Mesenchymal stem cell (in vitro differentiated cells and primary cell): ENCODE data around the gene DYNLL2. TPM values are rescaled to one million over a fixed set of nuclear protein-coding genes. Genes with fewer than 3 reads are reported as not detected.

ENCODE experiments used
- DNase-seq: peaks from one replicate; pipeline ENCODE4 v3.0.0-alpha.2; 2013
- H2AFZ ChIP-seq: one replicate; pipeline ENCODE4 v1.6.1; 2013; ENCODE audit warnings: low read depth, mild to moderate bottlenecking, control low read depth, inconsistent platforms, low read length, moderate library complexity
- H2AK5ac ChIP-seq: 2 replicates; pipeline ENCODE4 v1.6.1; 2013; ENCODE audit warnings: low read length, moderate library complexity, mild to moderate bottlenecking, inconsistent platforms; ENCODE audit not compliant: severe bottlenecking
- H2BK120ac ChIP-seq: one replicate; pipeline ENCODE4 v1.6.1; 2013; ENCODE audit warnings: low read depth, mild to moderate bottlenecking, inconsistent platforms, low read length, moderate library complexity
- H2BK12ac ChIP-seq, 2 experiments: one replicate each; pipeline ENCODE4 v1.6.1; 2013; ENCODE audit warnings: inconsistent platforms in 2 of 2, low read length in 2 of 2, mild to moderate bottlenecking in 2 of 2, moderate library complexity in 2 of 2, control low read depth in 1 of 2
- H2BK15ac ChIP-seq: one replicate; pipeline ENCODE4 v1.6.1; 2013; ENCODE audit warnings: mild to moderate bottlenecking, low read depth, inconsistent platforms; ENCODE audit not compliant: poor library complexity, severe bottlenecking
- H2BK5ac ChIP-seq: 2 replicates; pipeline ENCODE4 v1.6.1; 2013; ENCODE audit warnings: low read depth, mild to moderate bottlenecking, low read length, control low read depth, inconsistent platforms; ENCODE audit not compliant: poor library complexity, severe bottlenecking
- H3K14ac ChIP-seq, 2 experiments: one replicate each; pipeline ENCODE4 v1.6.1; 2013; ENCODE audit warnings: inconsistent platforms in 2 of 2, low read length in 2 of 2, control low read depth in 1 of 2, mild to moderate bottlenecking in 1 of 2, moderate library complexity in 1 of 2
- H3K18ac ChIP-seq, 2 experiments: one replicate each; pipeline ENCODE4 v1.6.1; 2013; ENCODE audit warnings: inconsistent platforms in 2 of 2, low read length in 2 of 2, control low read depth in 1 of 2, low read depth in 1 of 2, mild to moderate bottlenecking in 1 of 2
- H3K23ac ChIP-seq, 2 experiments: one replicate each; pipeline ENCODE4 v1.6.1; 2013; ENCODE audit warnings: inconsistent platforms in 2 of 2, low read length in 2 of 2, mild to moderate bottlenecking in 2 of 2, moderate library complexity in 2 of 2, control low read depth in 1 of 2
- H3K27ac ChIP-seq: 2 replicates; pipeline ENCODE4 v1.5.1; 2013; ENCODE audit warnings: mild to moderate bottlenecking, moderate library complexity, low read length, control low read depth, inconsistent platforms; ENCODE audit not compliant: poor library complexity, severe bottlenecking
- H3K27me3 ChIP-seq, 2 experiments: 2 replicates each; pipeline versions ENCODE4 v1.6.1 to v1.7.0; 2013; ENCODE audit warnings: low read length in 2 of 2, mild to moderate bottlenecking in 2 of 2, moderate library complexity in 2 of 2, control low read depth in 1 of 2, inconsistent platforms in 1 of 2; ENCODE audit not compliant: control insufficient read depth in 1 of 2, insufficient read depth in 1 of 2
- H3K36me3 ChIP-seq, 2 experiments: 2 replicates each; pipeline versions ENCODE4 v1.6.1 to v1.7.0; 2013; ENCODE audit warnings: low read length in 2 of 2, control low read depth in 1 of 2, inconsistent platforms in 1 of 2, low read depth in 1 of 2, mild to moderate bottlenecking in 1 of 2; ENCODE audit not compliant: insufficient read depth in 2 of 2, control insufficient read depth in 1 of 2
- H3K4ac ChIP-seq, 2 experiments: one replicate each; pipeline ENCODE4 v1.6.1; 2013; ENCODE audit warnings: inconsistent platforms in 2 of 2, low read length in 2 of 2, mild to moderate bottlenecking in 2 of 2, moderate library complexity in 2 of 2, control low read depth in 1 of 2, low read depth in 1 of 2
- H3K4me1 ChIP-seq: 2 replicates; pipeline ENCODE4 v1.6.1; 2013; ENCODE audit warnings: low read depth, low read length, control low read depth; ENCODE audit not compliant: control insufficient read depth, insufficient read depth
- H3K4me2 ChIP-seq: 2 replicates; pipeline ENCODE4 v1.6.1; 2013; ENCODE audit warnings: low read length, mild to moderate bottlenecking, inconsistent platforms; ENCODE audit not compliant: poor library complexity, severe bottlenecking
- H3K4me3 ChIP-seq, 2 experiments: 2 replicates each; pipeline versions ENCODE4 v1.5.1 to v1.7.0; 2013; ENCODE audit warnings: low read length in 2 of 2, mild to moderate bottlenecking in 2 of 2, control low read depth in 1 of 2, low read depth in 1 of 2; ENCODE audit not compliant: insufficient read depth in 1 of 2
- H3K79me1 ChIP-seq: replicated peaks from 2 replicates; pipeline ENCODE4 v1.6.1; 2013; ENCODE audit warnings: mild to moderate bottlenecking, control low read depth, low read length, inconsistent platforms; ENCODE audit not compliant: poor library complexity, severe bottlenecking
- H3K9ac ChIP-seq: 2 replicates; pipeline ENCODE4 v1.7.0; 2013; ENCODE audit warnings: mild to moderate bottlenecking, low read length, moderate library complexity
- H3K9me3 ChIP-seq: 2 replicates; pipeline ENCODE4 v1.7.0; 2013; ENCODE audit warnings: mild to moderate bottlenecking, low read length; ENCODE audit not compliant: control insufficient read depth
- H4K8ac ChIP-seq: one replicate; pipeline ENCODE4 v1.6.1; 2013; ENCODE audit warnings: inconsistent platforms, mild to moderate bottlenecking, low read length, moderate library complexity
- H4K91ac ChIP-seq: one replicate; pipeline ENCODE4 v1.6.1; 2013; ENCODE audit warnings: mild to moderate bottlenecking, low read length, inconsistent platforms
- WGBS: methylation state at CpG from one replicate; pipeline ENCODE4 v1.1.7; 2013; ENCODE audit warnings: mixed read lengths; 5-methylcytosine and 5-hydroxymethylcytosine counted together
- polyA plus RNA-seq, 2 experiments: library from polyadenylated mRNA; stranded (reverse); fragments of 200-250 nt; gene quantifications; one replicate each; pipeline ENCODE4 v1.2.3, GENCODE V29; 2013

The DYNLL2 gene
- polyA plus RNA-seq (2013, experiment 1 of 2) = 11.2 TPM
- polyA plus RNA-seq (2013, experiment 2 of 2) = 11.2 TPM

- 6% methylated on average over 1 of the region's 45 CpGs for WGBS
- Histone ChIP-seq H2BK5ac (peak within 1 kb of the TSS; percentile 40), H3K9ac (peak within 1 kb of the TSS; percentile 92), H3K4me1 (peaks cover 14% of the 10 kb centered on the region), H2AFZ (peak within 1 kb of the TSS; percentile 76), H3K18ac (peak within 1 kb of the TSS; percentile 92 to 97), H2BK12ac (peak within 1 kb of the TSS in 1 of 2 experiments; percentile 68), H3K79me1 (peaks cover 2% of the 10 kb centered on the region), H3K4me2 (peak within 1 kb of the TSS; percentile 89), H3K4me3 (peak within 1 kb of the TSS; percentile 95 to 96), H3K9me3 (no peaks in the 10 kb centered on the region), H2BK120ac (peak within 1 kb of the TSS; percentile 85), H3K4ac (peak within 1 kb of the TSS; percentile 83 to 96), H4K91ac (peak within 1 kb of the TSS; percentile 92), H2AK5ac (peak within 1 kb of the TSS; percentile 33), H3K27me3 (peaks cover 13 to 16% of the 10 kb centered on the region in 2 experiments), H3K14ac (peak within 1 kb of the TSS in 1 of 2 experiments; percentile 98), H3K27ac (peak within 1 kb of the TSS; percentile 30), H3K23ac (peak within 1 kb of the TSS; percentile 23 to 97), H4K8ac (peak within 1 kb of the TSS; percentile 94), H2BK15ac (peak within 1 kb of the TSS; percentile 96), H3K36me3 (peaks cover 10 to 31% of the 10 kb centered on the region in 2 experiments)
- DNase-seq = peak; percentile 87
Measured at GRCh38 chr17:58082870-58083490, at the start of gene DYNLL2. Gene DYNLL2 (plus strand): TSS chr17:58083419. CDS start chr17:58087091, 3,672 bp downstream.

- Histone ChIP-seq H3K14ac (no peak overlapping the region), H4K8ac (no peak overlapping the region), H3K9me3 (no peaks in the 10 kb centered on the region), H2AFZ (no peak overlapping the region), H2BK120ac (no peak overlapping the region), H3K4ac (no peak overlapping the region), H3K18ac (no peak overlapping the region), H2BK5ac (no peak overlapping the region), H2AK5ac (no peak overlapping the region), H4K91ac (no peak overlapping the region), H3K4me2 (no peak overlapping the region), H3K27ac (no peak overlapping the region), H3K4me1 (no peaks in the 10 kb centered on the region), H2BK12ac (no peak overlapping the region), H3K4me3 (no peak overlapping the region), H2BK15ac (no peak overlapping the region), H3K23ac (no peak overlapping the region), H3K27me3 (peaks cover 32% of the 10 kb centered on the region in 2 experiments), H3K79me1 (no peaks in the 10 kb centered on the region), H3K9ac (no peak overlapping the region), H3K36me3 (no peaks in the 10 kb centered on the region)
- 74% methylated on average over 3 of the region's 3 CpGs for WGBS
- DNase-seq = no peak
Measured at GRCh38 chr17:58039975-58040374, 43.2 kb upstream of the DYNLL2 start.

GRCh38 chr17:58040386-58040785, 42.8 kb upstream of the DYNLL2 start:
- Histone ChIP-seq H2BK12ac (no peak overlapping the region), H3K23ac (no peak overlapping the region), H3K18ac (no peak overlapping the region), H3K4ac (no peak overlapping the region), H3K9ac (no peak overlapping the region), H3K4me2 (no peak overlapping the region), H3K14ac (no peak overlapping the region), H2AK5ac (no peak overlapping the region), H2AFZ (no peak overlapping the region), H3K79me1 (no peaks in the 10 kb centered on the region), H3K4me3 (no peak overlapping the region), H2BK15ac (no peak overlapping the region), H3K9me3 (no peaks in the 10 kb centered on the region), H3K36me3 (no peaks in the 10 kb centered on the region), H2BK120ac (no peak overlapping the region), H2BK5ac (no peak overlapping the region), H3K27ac (no peak overlapping the region), H4K91ac (no peak overlapping the region), H3K4me1 (no peaks in the 10 kb centered on the region), H4K8ac (no peak overlapping the region), H3K27me3 (peaks cover 32% of the 10 kb centered on the region in 2 experiments)
- 80% methylated on average over 8 of the region's 8 CpGs for WGBS
- DNase-seq = no peak

GRCh38 chr17:58041161-58041560, 42.1 kb upstream of the DYNLL2 start:
- H3K18ac ChIP-seq = no peak overlapping the region
- DNase-seq = no peak
- H4K8ac ChIP-seq = no peak overlapping the region
- H2BK12ac ChIP-seq = no peak overlapping the region
- H3K4me3 ChIP-seq = no peak overlapping the region
- H3K23ac ChIP-seq = no peak overlapping the region
- H3K4me1 ChIP-seq = no peaks in the 10 kb centered on the region
- no peaks in the 10 kb centered on the region for H3K9me3 ChIP-seq
- H3K9ac ChIP-seq = no peak overlapping the region
- no peak overlapping the region for H3K4me2 ChIP-seq
- H2AK5ac ChIP-seq = no peak overlapping the region
- H3K14ac ChIP-seq = no peak overlapping the region
- H3K36me3 ChIP-seq = no peaks in the 10 kb centered on the region
- no peaks in the 10 kb centered on the region for H3K79me1 ChIP-seq
- H2AFZ ChIP-seq = no peak overlapping the region
- no peak overlapping the region for H2BK120ac ChIP-seq
- no peak overlapping the region for H2BK5ac ChIP-seq
- no peak overlapping the region for H3K4ac ChIP-seq
- H4K91ac ChIP-seq = no peak overlapping the region
- H3K27ac ChIP-seq = no peak overlapping the region
- H2BK15ac ChIP-seq = no peak overlapping the region
- H3K27me3 ChIP-seq = peaks cover 32 to 34% of the 10 kb centered on the region in 2 experiments
- 71% methylated on average over 5 of the region's 5 CpGs for WGBS
